Skeletal muscle tissue (tissue), 4 donors: Measurements from ENCODE around the gene DLGAP1. TPM values are rescaled to one million over a fixed set of nuclear protein-coding genes. Genes with fewer than 3 reads are reported as not detected.

ENCODE experiments used
- H3K27ac ChIP-seq: one replicate; pipeline ENCODE4 v1.7.0; 2013; ENCODE audit warnings: mild to moderate bottlenecking, low read depth, low read length, inconsistent platforms
- H3K27me3 ChIP-seq, 3 donors: one replicate each; pipeline ENCODE4 v1.7.0; 2013; ENCODE audit warnings: low read length in 3 of 3; ENCODE audit not compliant: control insufficient read depth in 3 of 3, insufficient read depth in 3 of 3
- H3K36me3 ChIP-seq, 3 donors: one replicate each; pipeline ENCODE4 v1.7.0; 2013; ENCODE audit warnings: low read length in 3 of 3; ENCODE audit not compliant: control insufficient read depth in 3 of 3, insufficient read depth in 3 of 3
- H3K4me1 ChIP-seq, 3 donors: one replicate each; pipeline ENCODE4 v1.7.0; 2013; ENCODE audit warnings: low read length in 3 of 3, mild to moderate bottlenecking in 3 of 3; ENCODE audit not compliant: control insufficient read depth in 3 of 3, insufficient read depth in 3 of 3
- H3K4me3 ChIP-seq, 3 donors: one replicate each; pipeline ENCODE4 v1.7.0; 2013; ENCODE audit warnings: low read length in 3 of 3
- H3K9ac ChIP-seq, 3 donors: one replicate each; pipeline ENCODE4 v1.7.0; 2013; ENCODE audit warnings: low read length in 3 of 3, mild to moderate bottlenecking in 3 of 3, moderate library complexity in 2 of 3, low read depth in 1 of 3
- H3K9me3 ChIP-seq, 3 donors: one replicate each; pipeline ENCODE4 v1.7.0; 2013; ENCODE audit warnings: low read length in 3 of 3; ENCODE audit not compliant: control insufficient read depth in 3 of 3
- total RNA-seq: library from RNA; depleted of rRNA; stranded (reverse); fragments of >200 nt; gene quantifications from one replicate; pipeline ENCODE4 v1.2.3, GENCODE V29; 2014
- donor health status: Osteomylitis.

DLGAP1 gene
- total RNA-seq, 1 donor from 2014 or later = 0.52 TPM

DNA sequence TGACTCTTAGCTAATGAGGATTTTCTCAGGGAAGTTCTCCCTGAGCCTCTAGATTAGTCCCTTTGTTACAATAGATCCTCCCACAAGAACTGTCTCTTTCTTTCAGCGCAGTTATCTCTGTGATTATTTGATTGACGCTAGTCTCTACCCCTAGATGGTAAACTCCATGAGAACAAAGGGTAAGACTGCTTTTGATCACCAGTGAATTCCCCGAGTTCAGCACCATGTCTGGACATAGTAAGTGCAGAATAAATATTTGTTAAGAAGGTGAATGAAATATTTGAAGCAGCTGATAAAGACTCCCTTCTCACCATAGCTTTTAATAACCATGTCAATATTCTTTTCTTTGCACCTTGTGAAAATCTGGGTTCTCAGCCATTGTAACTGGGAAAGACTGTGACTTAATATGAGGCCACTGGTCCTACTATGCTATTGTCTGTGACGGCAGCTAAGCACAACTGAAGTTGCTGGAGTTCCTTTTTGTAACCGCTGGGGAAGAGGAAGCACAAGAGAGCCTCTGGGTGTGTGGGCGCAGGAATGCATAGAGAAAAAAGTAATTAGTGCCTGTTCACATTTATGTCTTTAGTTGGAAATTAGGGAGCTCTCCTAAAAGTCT, 790.4 kb downstream of the DLGAP1 start:
- H3K9ac ChIP-seq = no peak overlapping the region
- H3K27me3 ChIP-seq = no peaks in the 10 kb centered on the region
- H3K9me3 ChIP-seq = no peaks in the 10 kb centered on the region
- H3K27ac ChIP-seq = no peak overlapping the region
- no peak overlapping the region for H3K4me3 ChIP-seq
- H3K4me1 ChIP-seq = peaks cover 4 to 7% (median 7%) of the 10 kb centered on the region in 3 donors
- H3K36me3 ChIP-seq = no peaks in the 10 kb centered on the region

DNA sequence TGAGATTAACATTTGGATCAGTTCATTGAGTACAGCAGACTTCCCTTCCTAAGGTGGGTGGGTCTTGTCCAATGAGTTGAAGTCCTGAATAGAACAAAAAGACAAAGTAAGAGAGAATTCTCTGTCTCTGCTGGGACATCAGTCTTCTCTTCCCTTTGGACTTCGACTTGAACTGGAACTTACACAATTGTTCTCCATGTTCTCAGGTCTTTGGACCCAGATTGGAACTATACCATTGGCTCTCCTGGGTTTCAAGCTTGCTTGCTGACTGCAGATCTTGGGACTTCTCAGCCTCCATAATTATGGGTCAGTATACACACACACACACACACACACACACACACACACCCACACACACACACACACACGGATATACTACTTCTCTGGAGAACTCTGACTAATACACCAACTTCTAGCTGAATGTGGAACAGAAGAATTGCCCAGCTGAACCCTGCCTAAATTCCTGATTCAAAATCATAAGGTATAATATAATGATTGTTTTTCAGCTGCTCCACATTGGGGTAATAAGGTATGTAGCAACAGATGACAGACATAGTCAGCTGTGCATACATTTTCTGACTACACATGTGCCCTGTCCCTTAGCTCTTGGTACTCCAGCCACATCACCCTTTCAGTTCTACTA, 791.1 kb downstream of the DLGAP1 start:
- H3K9me3 ChIP-seq = no peaks in the 10 kb centered on the region
- H3K4me1 ChIP-seq = peaks cover 4 to 7% (median 7%) of the 10 kb centered on the region in 3 donors
- no peak overlapping the region for H3K27ac ChIP-seq
- no peak overlapping the region for H3K9ac ChIP-seq
- H3K27me3 ChIP-seq = no peaks in the 10 kb centered on the region
- no peaks in the 10 kb centered on the region for H3K36me3 ChIP-seq
- no peak overlapping the region for H3K4me3 ChIP-seq

DNA sequence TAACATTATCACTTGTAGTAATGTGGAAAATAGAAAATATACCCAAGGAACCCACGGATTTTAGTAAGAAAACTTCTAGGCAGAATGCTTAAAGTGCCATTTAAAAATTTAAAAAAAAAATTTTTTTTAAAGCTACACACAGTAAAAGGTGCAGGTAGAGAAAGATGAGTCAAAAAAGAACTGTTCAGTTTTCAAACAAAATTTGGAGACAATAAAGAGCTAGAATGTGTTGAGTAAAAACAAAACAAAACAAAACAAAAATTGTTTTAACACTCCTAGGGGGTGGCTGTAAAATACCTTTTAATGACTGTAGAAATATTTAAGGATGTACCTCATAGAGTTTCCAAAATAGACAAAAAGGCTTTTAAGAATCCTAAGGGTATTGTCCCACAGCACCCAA, 793.1 kb downstream of the DLGAP1 start:
- H3K36me3 ChIP-seq = no peaks in the 10 kb centered on the region
- H3K27me3 ChIP-seq = no peaks in the 10 kb centered on the region
- H3K27ac ChIP-seq = no peak overlapping the region
- H3K9ac ChIP-seq = no peak overlapping the region
- H3K4me3 ChIP-seq = no peak overlapping the region
- peaks cover 4 to 7% (median 7%) of the 10 kb centered on the region in 3 donors for H3K4me1 ChIP-seq
- H3K9me3 ChIP-seq = no peaks in the 10 kb centered on the region

DNA sequence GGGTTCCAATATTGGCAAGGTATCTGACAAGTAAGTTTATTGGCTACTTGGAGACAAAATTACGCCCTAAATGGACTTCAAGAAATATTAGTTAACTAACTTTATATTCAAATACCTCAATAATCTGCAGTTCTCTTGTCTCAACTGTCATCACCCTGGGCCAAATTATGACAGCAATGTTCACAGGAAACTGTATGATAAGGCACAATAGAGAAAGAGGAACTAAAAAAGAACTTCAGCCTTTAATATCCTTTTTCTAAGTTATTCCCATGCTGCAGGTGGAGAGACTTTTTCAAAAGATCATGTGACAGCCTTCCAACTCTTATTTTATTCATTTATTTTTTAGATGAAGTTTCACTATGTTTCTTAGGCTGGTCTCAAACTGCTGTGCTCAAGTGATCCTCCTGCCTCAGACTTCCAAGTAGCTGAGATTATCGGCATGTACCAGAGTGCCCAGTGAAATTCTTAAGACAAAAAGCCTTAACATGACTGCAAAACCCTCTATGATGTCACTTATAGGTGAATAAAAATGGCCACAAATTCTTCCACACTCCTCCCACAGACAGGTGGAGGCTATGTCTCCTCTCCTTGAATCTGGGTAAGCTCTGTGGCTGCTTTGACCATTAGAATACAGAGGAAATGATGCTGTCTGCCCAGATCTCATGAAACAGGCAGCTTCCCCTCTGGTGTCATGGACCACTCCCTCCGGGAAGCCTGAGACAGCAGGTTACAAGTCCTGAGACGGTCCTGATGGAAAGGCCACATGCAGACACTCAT, 794.2 kb downstream of the DLGAP1 start:
- Histone ChIP-seq H3K9me3 (no peaks in the 10 kb centered on the region), H3K4me3 (no peak overlapping the region), H3K9ac (no peak overlapping the region), H3K27me3 (no peaks in the 10 kb centered on the region), H3K36me3 (no peaks in the 10 kb centered on the region), H3K27ac (no peak overlapping the region), H3K4me1 (peaks cover 3 to 5% (median 4%) of the 10 kb centered on the region in 3 donors)

DNA sequence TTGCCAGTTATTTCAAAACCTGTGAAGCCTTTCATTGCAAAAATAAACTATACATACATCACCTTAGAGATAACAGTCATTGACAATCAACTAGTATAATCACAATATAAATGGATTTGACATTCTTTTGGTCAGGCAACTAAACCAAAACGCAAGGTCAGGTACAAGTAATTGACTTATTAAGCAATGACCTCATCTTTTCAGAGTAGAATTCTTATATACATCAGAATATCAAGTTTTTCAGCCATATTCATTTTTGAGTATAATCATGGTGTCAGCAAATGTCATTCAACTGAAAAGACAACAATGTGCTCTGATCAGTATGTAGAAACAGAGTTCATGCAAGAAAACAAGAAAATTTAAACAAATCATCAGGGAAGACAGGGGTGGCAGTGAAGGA, 796.6 kb downstream of the DLGAP1 start:
- Histone ChIP-seq H3K36me3 (no peaks in the 10 kb centered on the region), H3K27ac (no peak overlapping the region), H3K9ac (no peak overlapping the region), H3K4me1 (no peaks in the 10 kb centered on the region), H3K9me3 (no peaks in the 10 kb centered on the region), H3K4me3 (no peak overlapping the region), H3K27me3 (no peaks in the 10 kb centered on the region)

DNA sequence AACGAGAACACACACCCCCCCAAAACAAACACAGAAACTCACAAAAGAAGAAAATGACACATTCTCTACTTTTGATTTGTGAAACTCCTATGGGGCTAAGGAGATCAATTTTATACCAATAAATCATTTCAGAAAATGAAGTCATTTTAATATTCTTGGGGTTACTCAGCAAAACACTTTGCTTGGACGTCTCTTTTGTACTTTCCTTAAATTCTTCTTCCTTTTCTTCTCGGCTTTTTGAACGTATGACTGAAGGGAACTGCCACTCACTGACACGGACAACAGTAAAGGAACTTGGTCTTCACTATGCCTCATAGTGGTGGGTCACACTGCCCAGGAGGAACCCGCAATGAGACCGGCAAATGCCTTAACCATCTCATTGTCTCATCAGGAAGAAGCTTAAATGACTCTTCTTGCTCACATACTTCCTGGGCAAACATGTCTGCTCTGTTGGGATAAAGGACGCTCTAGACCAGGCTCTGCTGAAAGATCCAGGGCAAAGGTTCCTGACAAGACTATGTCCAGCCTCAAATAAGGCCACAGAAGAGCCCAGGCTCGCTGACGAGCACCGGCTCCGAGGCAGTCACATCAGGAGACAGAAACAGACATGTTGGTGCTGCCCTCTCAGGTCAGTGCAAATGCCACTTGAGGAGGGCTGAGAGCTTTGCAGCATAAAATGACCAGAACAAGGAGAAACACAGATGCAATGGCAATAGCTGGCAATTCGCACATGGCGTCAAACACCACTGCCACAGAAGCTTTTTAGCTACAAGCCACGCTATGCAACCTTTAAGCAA, 799.7 kb downstream of the DLGAP1 start:
- H3K36me3 ChIP-seq = no peaks in the 10 kb centered on the region
- H3K9ac ChIP-seq = no peak overlapping the region
- H3K27ac ChIP-seq = no peak overlapping the region
- no peak overlapping the region for H3K4me3 ChIP-seq
- peaks cover 0 to 2% (median 0%) of the 10 kb centered on the region in 3 donors for H3K4me1 ChIP-seq
- H3K27me3 ChIP-seq = no peaks in the 10 kb centered on the region
- no peaks in the 10 kb centered on the region for H3K9me3 ChIP-seq

DNA sequence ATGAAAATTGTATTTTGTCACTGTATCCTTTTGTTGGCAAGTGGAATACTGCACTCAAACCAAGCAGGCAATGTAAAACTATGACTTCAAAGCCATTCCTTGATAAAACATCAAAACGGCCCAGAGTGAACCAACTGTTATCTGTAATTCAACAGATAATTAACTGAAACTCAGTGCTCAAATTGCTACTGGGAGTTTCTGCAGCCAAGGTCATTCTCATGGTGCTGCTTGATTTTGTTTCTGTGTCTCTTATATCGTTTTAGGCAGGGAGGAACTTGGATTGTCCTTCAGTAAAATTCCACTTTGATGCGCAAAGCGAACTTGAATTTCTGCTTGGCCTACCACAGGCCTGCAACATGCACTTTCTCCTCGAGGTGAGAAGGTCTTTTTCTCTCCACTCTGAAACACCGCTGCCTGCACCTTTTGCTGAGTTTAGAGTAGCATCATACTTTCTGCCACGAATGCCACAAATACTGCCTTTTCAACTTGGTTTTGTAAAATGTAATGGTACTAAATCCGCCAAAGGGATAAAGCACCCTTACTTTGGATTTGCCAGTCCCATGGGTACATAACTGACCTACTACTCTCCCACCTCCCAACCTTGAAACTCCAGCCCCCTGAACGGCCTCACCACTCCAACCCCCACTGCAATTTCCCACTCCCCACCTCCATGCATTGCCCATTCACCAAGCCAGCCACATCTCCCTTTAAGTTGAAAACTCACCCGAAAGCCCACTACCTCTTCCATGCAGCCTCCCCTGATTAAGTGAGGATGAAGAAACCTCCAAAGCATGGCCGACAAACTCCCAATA, 800.5 kb downstream of the DLGAP1 start:
- Histone ChIP-seq H3K36me3 (no peaks in the 10 kb centered on the region), H3K27me3 (no peaks in the 10 kb centered on the region), H3K4me3 (no peak overlapping the region), H3K4me1 (peaks cover 0 to 2% (median 0%) of the 10 kb centered on the region in 3 donors), H3K27ac (no peak overlapping the region), H3K9me3 (no peaks in the 10 kb centered on the region), H3K9ac (no peak overlapping the region)

DNA sequence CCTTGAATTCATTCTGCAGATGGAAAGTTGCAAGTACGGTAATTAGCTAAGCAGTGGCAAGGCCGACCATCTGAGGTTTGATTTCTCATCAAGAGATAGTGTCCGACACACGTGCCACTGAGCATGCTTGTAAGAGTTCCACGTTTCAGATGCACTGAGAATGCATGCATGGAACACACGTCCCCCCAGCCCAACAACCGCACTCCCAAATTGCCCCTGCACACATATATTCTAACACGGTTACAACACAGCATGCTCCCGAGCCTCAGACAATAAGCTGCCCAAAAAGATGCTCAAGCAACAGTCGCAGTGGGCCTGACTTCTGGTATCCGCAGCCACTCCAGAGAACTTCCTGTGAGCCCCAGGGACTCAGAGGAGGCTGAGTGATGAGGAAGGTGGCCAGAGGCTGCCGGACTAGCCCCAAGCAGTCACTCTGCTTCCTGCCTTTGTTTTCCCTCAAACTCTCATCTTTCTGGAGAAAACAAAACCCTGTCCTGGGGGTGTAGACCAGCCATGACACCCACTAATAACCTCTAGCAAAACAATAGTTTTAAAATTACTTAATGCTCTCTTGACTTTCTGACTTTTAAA, 801.2 kb downstream of the DLGAP1 start:
- H3K27ac ChIP-seq = no peak overlapping the region
- H3K4me3 ChIP-seq = no peak overlapping the region
- H3K9ac ChIP-seq = no peak overlapping the region
- H3K36me3 ChIP-seq = no peaks in the 10 kb centered on the region
- peaks cover 0 to 2% (median 0%) of the 10 kb centered on the region in 3 donors for H3K4me1 ChIP-seq
- no peaks in the 10 kb centered on the region for H3K9me3 ChIP-seq
- H3K27me3 ChIP-seq = no peaks in the 10 kb centered on the region

DNA sequence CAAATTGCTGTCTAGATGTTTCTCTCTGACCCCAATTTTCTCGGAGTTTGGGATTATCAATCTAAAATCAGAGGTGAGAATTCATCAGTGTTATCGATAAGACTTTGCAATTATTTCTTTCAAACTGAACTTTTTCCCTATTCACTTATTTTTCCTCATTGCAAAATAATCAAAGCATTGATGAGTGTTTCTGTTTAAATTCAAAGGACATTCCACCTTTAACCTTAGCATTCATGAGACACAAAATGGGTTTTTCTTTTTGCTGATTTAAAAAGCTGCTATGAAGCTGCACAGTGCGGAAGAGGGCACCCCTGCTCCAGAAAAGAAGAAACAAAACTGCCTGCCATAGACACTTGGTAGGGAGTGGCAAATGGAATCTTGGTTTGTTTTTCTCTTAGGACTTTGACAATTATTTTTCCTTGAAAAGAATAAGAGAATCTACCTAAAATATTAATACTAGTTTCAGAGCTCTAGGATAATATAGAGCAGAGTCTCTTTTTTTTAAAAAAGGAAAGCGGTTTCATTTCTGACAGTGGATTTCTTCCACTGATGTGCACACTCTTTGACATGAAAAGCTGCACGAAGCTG, 801.8 kb downstream of the DLGAP1 start:
- Histone ChIP-seq H3K27ac (no peak overlapping the region), H3K9ac (no peak overlapping the region)

More for the DNA sequence above, 801.8 kb downstream of the DLGAP1 start:
- H3K36me3 ChIP-seq = no peaks in the 10 kb centered on the region
- H3K4me3 ChIP-seq = no peak overlapping the region
- no peaks in the 10 kb centered on the region for H3K9me3 ChIP-seq
- H3K4me1 ChIP-seq = peaks cover 0 to 2% (median 0%) of the 10 kb centered on the region in 3 donors
- H3K27me3 ChIP-seq = no peaks in the 10 kb centered on the region
